Effector CD4-positive, alpha-beta T cell (primary cell): ENCODE data around the gene RAD21L1.
"Not testable (repeated sequence)": the region's sequence is repeated elsewhere in the genome, so short reads cannot be mapped to it uniquely, and the experiment has no call there.

Experiments used
- DNase-seq: peaks from one replicate; pipeline ENCODE4 v3.0.0-alpha.2; 2020

RAD21L1 gene

GRCh38 chr20:1232286-1233111, 6.7 kb downstream of the RAD21L1 start:
- no peak for DNase-seq

- no peak for DNase-seq
Observed at GRCh38 chr20:1240549-1240948, 14.7 kb downstream of the RAD21L1 start.

- DNase-seq, result no peak
Observed at GRCh38 chr20:1241456-1241855, 15.6 kb downstream of the RAD21L1 start.

DNA sequence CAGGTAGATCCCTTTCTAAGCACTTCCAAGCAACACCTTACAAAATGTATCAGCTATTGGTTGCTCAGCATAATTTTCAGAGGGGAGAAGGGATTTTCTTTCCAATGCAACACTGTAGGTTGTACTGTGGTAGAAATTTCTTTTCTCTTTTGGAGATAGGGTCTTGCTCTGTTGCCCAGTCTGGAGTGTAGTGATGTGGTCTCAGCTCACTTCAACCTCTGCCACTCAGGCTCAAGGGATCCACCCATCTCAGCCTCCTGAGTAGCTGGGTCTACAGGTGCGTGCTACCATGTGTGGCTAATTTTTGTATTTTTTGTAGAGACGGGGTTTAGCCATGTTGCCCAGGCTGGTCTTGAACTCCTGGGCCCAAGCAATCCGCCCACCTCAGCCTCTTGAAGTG, 16.3 kb downstream of the RAD21L1 start:
- DNase-seq, result no peak

- DNase-seq, result no peak
Observed at GRCh38 chr20:1242530-1242929, 16.7 kb downstream of the RAD21L1 start.

DNA sequence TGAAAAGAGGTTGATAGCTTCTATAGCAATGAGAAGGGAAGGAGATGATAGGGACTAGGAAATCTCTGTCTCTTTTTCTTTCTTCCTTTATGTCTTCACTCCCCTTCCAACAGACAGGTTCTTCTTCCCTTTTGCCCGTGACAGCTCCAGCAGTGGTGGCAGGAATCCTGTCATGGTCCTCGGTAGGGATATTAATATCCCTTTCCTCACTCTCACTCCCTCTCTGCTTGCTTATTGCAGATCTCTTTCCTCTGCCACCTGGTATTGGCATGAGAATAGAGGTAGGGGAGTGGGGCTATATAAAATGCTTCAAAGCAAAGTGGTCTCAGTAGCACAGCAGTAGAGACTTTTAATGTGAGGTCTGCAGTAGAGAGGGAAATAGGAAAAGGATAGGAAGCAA, 19.7 kb downstream of the RAD21L1 start:
- DNase-seq, result no peak

GRCh38 chr20:1247689-1248088, 21.8 kb downstream of the RAD21L1 start:
- DNase-seq, result no peak

DNA sequence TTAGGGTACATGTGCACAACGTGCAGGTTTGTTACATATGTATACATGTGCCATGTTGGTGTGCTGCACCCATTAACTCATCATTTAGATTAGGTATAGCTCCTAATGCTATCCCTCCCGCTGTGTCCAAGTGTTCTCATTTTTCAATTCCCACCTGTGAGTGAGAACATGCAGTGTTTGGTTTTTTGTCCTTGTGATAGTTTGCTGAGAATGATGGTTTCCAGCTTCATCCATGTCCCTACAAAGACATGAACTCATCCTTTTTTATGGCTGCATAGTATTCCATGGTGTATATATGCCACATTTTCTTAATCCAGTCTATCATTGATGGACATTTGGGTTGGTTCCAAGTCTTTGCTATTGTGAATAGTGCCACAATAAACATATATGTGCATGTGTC, 24.4 kb downstream of the RAD21L1 start:
- DNase-seq, result not testable (repeated sequence)

DNA sequence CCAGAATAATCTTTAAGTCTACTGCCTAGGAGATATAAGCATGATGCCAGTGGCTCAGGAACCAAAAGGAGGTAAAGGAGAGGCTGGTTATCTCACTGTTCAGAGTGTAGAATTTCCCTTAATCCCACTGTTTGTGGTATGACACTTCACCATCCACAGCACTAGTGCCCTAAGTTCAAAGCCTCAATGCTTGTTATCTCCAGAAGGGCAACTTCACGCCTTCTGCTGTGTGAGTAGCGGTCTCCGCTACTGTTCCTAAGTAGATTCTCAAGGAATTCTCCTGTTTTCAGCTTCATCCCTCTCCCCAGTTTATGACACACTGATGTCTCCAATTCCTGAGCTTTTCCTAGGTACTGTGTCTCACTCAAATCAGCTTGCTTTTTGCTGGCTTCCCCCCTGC, 26.6 kb downstream of the RAD21L1 start:
- no peak for DNase-seq

DNA sequence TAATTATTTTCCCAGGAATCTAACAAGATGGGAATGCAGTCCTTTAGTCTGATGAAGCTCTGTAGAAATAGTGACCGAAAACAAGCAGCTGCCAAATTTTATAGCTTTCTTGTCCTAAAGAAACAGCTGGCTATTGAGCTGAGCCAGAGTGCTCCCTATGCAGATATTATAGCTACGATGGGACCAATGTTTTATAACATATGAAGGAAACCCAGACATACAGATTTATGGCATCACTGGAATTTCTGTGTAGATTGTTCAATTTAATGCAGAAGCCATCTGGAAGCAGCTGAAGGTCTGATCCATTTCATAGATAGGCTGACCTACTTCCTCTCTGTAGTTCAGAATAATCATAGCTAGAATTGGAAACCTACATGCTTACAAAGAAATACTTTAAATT, 28.4 kb downstream of the RAD21L1 start:
- DNase-seq, result no peak

DNA sequence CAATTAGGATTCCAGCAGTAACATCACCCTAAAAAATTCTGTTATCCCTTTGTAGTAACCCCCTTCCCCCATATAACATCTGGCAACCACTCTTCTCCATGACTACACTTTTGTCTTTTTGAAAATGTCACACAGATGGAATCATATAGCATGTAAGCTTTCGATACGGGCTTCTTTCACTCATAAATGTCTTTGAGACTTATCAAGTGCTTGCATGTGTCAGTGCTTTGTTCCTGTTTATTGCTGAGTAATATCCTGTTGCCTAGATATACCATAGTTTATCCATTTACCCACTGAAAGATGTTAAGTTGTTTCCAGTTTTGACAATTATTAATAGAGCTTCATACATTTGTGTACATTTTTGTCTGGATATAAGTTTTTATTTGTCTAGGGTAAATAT, 29.8 kb downstream of the RAD21L1 start:
- DNase-seq, result no peak

GRCh38 chr20:1263853-1264252, 38.0 kb downstream of the RAD21L1 start:
- no peak for DNase-seq

- DNase-seq, result no peak
Observed at GRCh38 chr20:1264727-1265126, 38.9 kb downstream of the RAD21L1 start.

- DNase-seq, result no peak
Observed at GRCh38 chr20:1265226-1265915, 39.5 kb downstream of the RAD21L1 start.

GRCh38 chr20:1265916-1266166, 40.0 kb downstream of the RAD21L1 start:
- DNase-seq, result no peak

GRCh38 chr20:1266167-1266973, 40.5 kb downstream of the RAD21L1 start, which contains the start of gene SNPH:
Gene SNPH, plus strand, starts transcription at chr20:1266294. Its CDS starts 29,946 bp downstream, at chr20:1296240.
- peak; percentile 72 for DNase-seq

- no peak for DNase-seq
Observed at GRCh38 chr20:1267161-1267560, 41.3 kb downstream of the RAD21L1 start.

DNA sequence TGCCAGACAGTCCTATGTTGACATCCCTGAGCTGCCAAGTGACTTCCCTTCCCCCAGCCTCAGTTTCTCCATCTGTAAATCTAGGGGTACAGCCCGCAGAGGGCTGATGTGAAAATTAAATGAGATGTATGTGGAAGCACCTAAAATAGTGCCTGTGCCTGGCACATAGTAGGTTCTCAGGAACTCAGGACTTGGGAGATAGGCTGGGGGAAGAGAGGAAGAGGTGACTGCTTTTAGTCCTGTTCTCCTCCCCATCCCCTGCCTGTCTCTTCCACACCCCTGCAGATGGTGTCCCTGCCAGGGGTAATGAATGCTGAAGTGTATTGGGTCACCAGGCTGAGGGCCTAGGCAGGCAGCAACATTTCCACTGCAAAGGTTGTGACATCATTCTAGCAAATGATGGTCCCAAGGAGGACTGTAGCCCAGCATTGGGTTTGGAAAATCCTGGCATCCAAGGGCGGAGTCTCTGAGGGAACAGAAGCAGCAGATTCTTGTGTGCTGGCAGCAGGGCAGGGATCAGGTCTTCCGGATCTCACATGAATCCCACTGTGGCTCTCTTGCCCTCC, 42.0 kb downstream of the RAD21L1 start:
- DNase-seq, result no peak

DNA sequence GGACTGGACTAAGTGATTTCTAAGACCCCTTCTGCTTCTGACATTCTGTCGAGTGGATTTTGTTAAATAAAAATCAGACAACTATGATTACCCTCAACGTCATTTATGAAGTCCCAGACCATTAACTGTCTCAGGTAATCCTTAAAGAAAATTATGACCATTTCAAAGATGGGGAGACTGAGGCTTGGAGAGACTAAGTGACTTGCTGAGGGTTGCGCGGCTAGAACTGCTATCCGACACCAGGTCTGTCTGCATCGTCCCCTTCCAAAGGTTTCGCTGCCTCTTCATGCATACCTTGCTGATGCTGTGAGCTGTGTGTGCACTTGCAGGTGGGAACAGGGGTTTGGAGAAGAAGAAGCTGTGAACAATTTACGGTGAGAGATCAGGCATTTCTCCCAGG, 43.4 kb downstream of the RAD21L1 start:
- DNase-seq, result no peak

DNA sequence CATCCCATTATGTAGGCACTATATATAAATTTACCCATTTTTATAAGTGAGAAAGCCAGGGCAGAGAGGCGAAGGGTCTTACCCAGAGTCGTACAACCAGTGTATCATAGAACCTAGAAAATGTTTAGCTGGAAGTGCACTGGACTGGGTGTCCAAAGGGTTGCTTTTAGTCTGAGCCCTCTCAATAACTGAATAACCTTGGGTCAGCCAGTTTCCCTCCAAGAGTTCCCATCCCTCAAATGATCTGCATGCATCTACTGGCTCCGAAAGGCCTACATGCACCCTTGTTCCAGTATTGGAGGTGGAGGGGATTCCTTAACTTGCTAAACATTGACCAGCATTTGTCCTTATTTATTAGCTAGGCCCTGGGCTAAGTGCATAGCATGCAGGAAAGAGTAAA, 44.0 kb downstream of the RAD21L1 start:
- no peak for DNase-seq

GRCh38 chr20:1272368-1273100, 46.7 kb downstream of the RAD21L1 start:
- DNase-seq, result no peak

DNA sequence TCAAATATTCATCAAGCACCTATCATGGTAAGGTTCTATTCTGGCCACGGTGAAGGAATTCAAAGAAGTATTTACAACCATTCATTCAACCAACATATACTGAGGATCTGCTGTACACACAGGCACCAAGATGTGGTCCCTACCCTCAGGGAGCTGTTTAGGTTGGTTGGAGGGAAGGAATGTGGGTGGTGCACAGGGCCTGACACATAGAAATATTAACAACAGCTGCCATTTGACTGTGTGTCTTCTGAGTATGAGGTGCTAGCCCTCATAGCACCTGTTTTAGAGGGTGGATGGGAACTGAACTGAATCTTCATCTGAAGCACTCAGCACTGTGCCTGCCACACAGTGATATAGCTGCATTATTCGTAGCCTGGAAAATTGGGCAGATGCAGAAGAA, 47.5 kb downstream of the RAD21L1 start:
- no peak for DNase-seq
